PC-9 (cell line): Measurements from ENCODE around the gene SLC38A3. TPM values are rescaled to one million over a fixed set of nuclear protein-coding genes. Genes with fewer than 3 reads are reported as not detected.

Source experiments
- BruUV-seq: library from RNA; stranded (reverse); fragments of 400-500 nt; replicated peaks from 2 replicates; lab custom pipeline; 2021; lab: Mats Ljungman, UMichigan
- CTCF ChIA-PET: fragments of 300-600 bp; sonication (Branson Sonifier 250); formaldehyde crosslinking; loops from one replicate; lab custom pipeline; 2022; ENCODE audit warnings: antibody characterized with exemption; lab: Charles Lee
- POLR2A ChIA-PET: fragments of 300-600 bp; sonication (Branson Sonifier 250); formaldehyde crosslinking; loops from one replicate; lab custom pipeline; 2022; ENCODE audit warnings: antibody characterized with exemption; ENCODE audit not compliant: unreplicated experiment; lab: Charles Lee
- DNase-seq, 2 experiments: peaks; one replicate each; pipeline versions ENCODE4 v3.0.0 to v3.0.0-alpha.2; 2015 to 2022; ENCODE audit warnings: mixed read lengths in 1 of 2
- H2AFZ ChIP-seq: fragments of 200-600 bp; sonication (generic); 2 replicates; pipeline ENCODE4 v1.8.1; 2017; ENCODE audit warnings: antibody characterized with exemption
- H3F3A ChIP-seq: fragments of 200-600 bp; sonication (generic); 2 replicates; pipeline ENCODE4 v1.8.1; 2017; ENCODE audit warnings: antibody characterized with exemption, mild to moderate bottlenecking, low read depth; ENCODE audit not compliant: insufficient read depth
- H3K27ac ChIP-seq: fragments of 200-600 bp; sonication (generic); 2 replicates; pipeline ENCODE4 v1.6.1; 2016; ENCODE audit warnings: mixed run types
- H3K27me3 ChIP-seq: fragments of 200-600 bp; sonication (generic); 2 replicates; pipeline ENCODE4 v1.6.1; 2016; ENCODE audit warnings: low read depth, mixed run types; ENCODE audit not compliant: insufficient read depth
- H3K36me3 ChIP-seq: fragments of 200-600 bp; sonication (generic); 2 replicates; pipeline ENCODE4 v1.6.1; 2016; ENCODE audit warnings: low read depth, mixed run types
- H3K4me1 ChIP-seq: fragments of 200-600 bp; sonication (generic); replicated peaks from 2 replicates; pipeline ENCODE4 v1.6.1; 2016; ENCODE audit warnings: mixed run types; ENCODE audit not compliant: insufficient read depth
- H3K4me2 ChIP-seq: fragments of 200-600 bp; sonication (generic); 2 replicates; pipeline ENCODE4 v1.6.1; 2017; ENCODE audit warnings: mixed run types
- H3K4me3 ChIP-seq: fragments of 200-600 bp; sonication (generic); 2 replicates; pipeline ENCODE4 v1.6.1; 2016; ENCODE audit warnings: mixed run types
- H3K79me2 ChIP-seq: fragments of 200-600 bp; sonication (generic); 2 replicates; pipeline ENCODE4 v1.6.1; 2017; ENCODE audit warnings: low read depth, mixed run types
- H3K9me2 ChIP-seq: fragments of 200-600 bp; sonication (generic); 2 replicates; pipeline ENCODE4 v1.8.1; 2017; ENCODE audit warnings: mild to moderate bottlenecking; ENCODE audit not compliant: insufficient read depth
- H3K9me3 ChIP-seq: fragments of 200-600 bp; sonication (generic); 2 replicates; pipeline ENCODE4 v1.8.1; 2016; ENCODE audit warnings: low read depth; ENCODE audit not compliant: insufficient read depth
- H4K20me1 ChIP-seq: fragments of 200-600 bp; sonication (generic); 2 replicates; pipeline ENCODE4 v1.8.1; 2017; ENCODE audit not compliant: insufficient read depth
- EZH2 ChIP-seq: fragments of 200-600 bp; sonication (generic); IDR thresholded peaks from 2 replicates; pipeline ENCODE4 v1.8.0; 2017; ENCODE audit warnings: antibody characterized with exemption, low read depth
- intact Hi-C: fragments of 100-400 bp; cut with micrococcal nuclease; formaldehyde crosslinking; loops from one replicate; pipeline ENCODE4 v1.10.0; 2022; ENCODE audit not compliant: unreplicated experiment
- total RNA-seq: library from RNA; stranded (reverse); gene quantifications from 2 replicates; pipeline ENCODE4 v1.2.3, GENCODE V29; 2021
- TF ChIP-seq, protein P1 (sequence below): fragments of 200-600 bp; sonication (generic); conservative IDR thresholded peaks from 2 replicates; pipeline ENCODE4 v1.6.1; 2017; ENCODE audit warnings: mixed run types, antibody characterized with exemption, mild to moderate bottlenecking, moderate library complexity

SLC38A3 gene
- total RNA-seq, 1 experiment from 2014 or later = 0.37 TPM

DNA sequence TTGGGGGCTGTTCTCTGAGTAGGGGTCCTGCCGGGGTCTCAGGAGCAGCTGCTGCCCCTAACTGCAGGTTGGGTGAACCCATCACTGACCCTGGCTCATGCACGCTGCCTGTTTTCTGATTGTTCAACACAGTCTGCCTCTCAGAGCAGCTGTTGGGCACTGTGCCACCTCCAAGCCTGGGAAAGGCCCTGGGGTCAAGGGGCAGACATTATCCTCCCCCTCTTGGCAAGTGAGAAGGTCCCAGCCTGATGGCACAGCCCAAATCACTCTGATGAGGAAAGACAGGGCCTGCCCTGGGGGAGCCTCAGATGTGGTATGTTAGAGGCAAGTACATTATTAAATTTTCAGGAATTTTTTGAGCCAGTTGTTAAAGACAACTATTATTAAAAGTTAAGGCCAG is 27.7 kb upstream of the SLC38A3 start:
- Histone ChIP-seq H3K4me3 (no peak overlapping the region), H2AFZ (no peak overlapping the region), H3K27me3 (no peaks in the 10 kb centered on the region), H3K9me3 (no peaks in the 10 kb centered on the region), H3K4me1 (peaks cover 15% of the 10 kb centered on the region), H3K4me2 (no peak overlapping the region), H3K79me2 (no peaks in the 10 kb centered on the region), H3F3A (no peaks in the 10 kb centered on the region), H3K36me3 (no peaks in the 10 kb centered on the region), H3K27ac (no peak overlapping the region), H3K9me2 (no peaks in the 10 kb centered on the region), H4K20me1 (no peaks in the 10 kb centered on the region)
- no TSS peak for BruUV-seq
- POLR2A ChIA-PET = no interaction called here
- no peak for DNase-seq
- intact Hi-C loops = no loop called here
- CTCF ChIA-PET = no interaction called here
- TF ChIP-seq EZH2 = no peak
- TF ChIP-seq, protein P1, sequence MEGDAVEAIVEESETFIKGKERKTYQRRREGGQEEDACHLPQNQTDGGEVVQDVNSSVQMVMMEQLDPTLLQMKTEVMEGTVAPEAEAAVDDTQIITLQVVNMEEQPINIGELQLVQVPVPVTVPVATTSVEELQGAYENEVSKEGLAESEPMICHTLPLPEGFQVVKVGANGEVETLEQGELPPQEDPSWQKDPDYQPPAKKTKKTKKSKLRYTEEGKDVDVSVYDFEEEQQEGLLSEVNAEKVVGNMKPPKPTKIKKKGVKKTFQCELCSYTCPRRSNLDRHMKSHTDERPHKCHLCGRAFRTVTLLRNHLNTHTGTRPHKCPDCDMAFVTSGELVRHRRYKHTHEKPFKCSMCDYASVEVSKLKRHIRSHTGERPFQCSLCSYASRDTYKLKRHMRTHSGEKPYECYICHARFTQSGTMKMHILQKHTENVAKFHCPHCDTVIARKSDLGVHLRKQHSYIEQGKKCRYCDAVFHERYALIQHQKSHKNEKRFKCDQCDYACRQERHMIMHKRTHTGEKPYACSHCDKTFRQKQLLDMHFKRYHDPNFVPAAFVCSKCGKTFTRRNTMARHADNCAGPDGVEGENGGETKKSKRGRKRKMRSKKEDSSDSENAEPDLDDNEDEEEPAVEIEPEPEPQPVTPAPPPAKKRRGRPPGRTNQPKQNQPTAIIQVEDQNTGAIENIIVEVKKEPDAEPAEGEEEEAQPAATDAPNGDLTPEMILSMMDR = no peak

DNA sequence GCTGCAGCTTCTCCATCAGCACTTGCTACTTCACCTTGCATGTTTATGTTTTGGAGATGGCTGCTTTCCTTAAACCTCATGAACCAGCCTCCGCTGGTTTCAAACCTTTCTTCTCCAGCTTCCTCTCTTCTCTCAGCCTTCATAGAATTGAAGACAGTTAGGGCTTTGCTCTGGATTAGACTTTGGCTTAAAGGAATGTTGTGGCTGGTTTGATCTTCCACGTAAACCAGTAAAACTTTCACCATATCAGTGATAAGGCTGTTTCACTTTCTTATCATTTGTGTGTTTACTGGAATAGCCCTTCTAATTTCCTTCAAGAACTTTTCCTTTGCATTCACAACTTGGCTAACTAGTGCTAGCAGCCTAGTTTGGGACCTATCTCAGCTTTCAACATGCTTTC is 25.4 kb upstream of the SLC38A3 start:
- ChIA-PET POLR2A (interaction anchor here (0.6 kb wide), 2 partner anchors 44 to 57 kb away, joined by 3 to 10 read pairs; no protein-coding TSS in a partner anchor), CTCF (no interaction called here)
- H3K4me1 ChIP-seq = peaks cover 21% of the 10 kb centered on the region
- H3K27me3 ChIP-seq = no peaks in the 10 kb centered on the region
- no peaks in the 10 kb centered on the region for H3K79me2 ChIP-seq
- no peak overlapping the region for H3K4me2 ChIP-seq
- no peak overlapping the region for H3K4me3 ChIP-seq
- no TSS peak for BruUV-seq
- H3K36me3 ChIP-seq = no peaks in the 10 kb centered on the region
- H3F3A ChIP-seq = no peaks in the 10 kb centered on the region
- DNase-seq = no peak
- no peaks in the 10 kb centered on the region for H4K20me1 ChIP-seq
- TF ChIP-seq EZH2 = no peak
- TF ChIP-seq, protein P1 = no peak
- no peak overlapping the region for H2AFZ ChIP-seq
- no peak overlapping the region for H3K27ac ChIP-seq
- intact Hi-C loops = loop anchor here (10.0 kb wide), 1 partner anchor 475 kb away; no protein-coding TSS in a partner anchor
- H3K9me2 ChIP-seq = no peaks in the 10 kb centered on the region
- H3K9me3 ChIP-seq = no peaks in the 10 kb centered on the region

DNA sequence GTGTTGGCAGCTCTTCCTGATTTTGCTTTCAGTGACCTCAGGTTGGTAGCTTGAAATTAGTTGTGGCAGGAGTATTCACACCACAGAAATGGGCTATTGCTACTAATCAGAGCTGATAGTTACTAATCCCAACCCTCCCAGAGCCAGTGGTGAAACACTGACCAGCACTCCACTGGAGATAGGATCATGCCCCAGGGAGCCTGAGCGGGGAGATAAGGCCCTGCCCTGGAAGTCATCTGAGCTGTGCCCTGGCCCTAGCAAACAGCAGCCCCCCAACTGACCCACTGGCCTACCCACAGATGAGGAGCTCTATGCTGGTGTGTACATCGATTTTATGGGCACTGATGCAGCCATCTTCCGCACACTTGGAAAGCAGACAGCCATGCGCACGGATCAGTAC is 23.1 kb upstream of the SLC38A3 start:
- CTCF ChIA-PET = interaction anchor here (0.6 kb wide), 1 partner anchor 44 kb away, joined by 3 read pairs; no protein-coding TSS in a partner anchor
- no peaks in the 10 kb centered on the region for H3K27me3 ChIP-seq
- no peak overlapping the region for H2AFZ ChIP-seq
- H3K4me1 ChIP-seq = peaks cover 16% of the 10 kb centered on the region
- no peaks in the 10 kb centered on the region for H4K20me1 ChIP-seq
- intact Hi-C loops = loop anchor here (10.0 kb wide), 1 partner anchor 477 kb away; no protein-coding TSS in a partner anchor
- H3K4me2 ChIP-seq = no peak overlapping the region
- H3K9me3 ChIP-seq = no peaks in the 10 kb centered on the region
- no peaks in the 10 kb centered on the region for H3K9me2 ChIP-seq
- no peaks in the 10 kb centered on the region for H3K79me2 ChIP-seq
- BruUV-seq = no TSS peak
- TF ChIP-seq, protein P1 = no peak
- no peak for TF ChIP-seq EZH2
- POLR2A ChIA-PET = no interaction called here
- no peak overlapping the region for H3K4me3 ChIP-seq
- DNase-seq = no peak
- no peak overlapping the region for H3K27ac ChIP-seq
- H3F3A ChIP-seq = no peaks in the 10 kb centered on the region
- no peaks in the 10 kb centered on the region for H3K36me3 ChIP-seq
